ENCODE results near the gene GUCY2F. TPM values are rescaled to one million over a fixed set of nuclear protein-coding genes. Genes with fewer than 3 reads are reported as not detected.

GUCY2F gene
- total and polyA plus RNA-seq, 2 donors (not counting 1 experiment from before 2014, with no cell fraction given): under 0.01 TPM; not detected in 1

GRCh38 chrX:109508915-109509314 lies 27.0 kb upstream of the GUCY2F start:
- Histone ChIP-seq H3K4me1 (ENCODE audit: control insufficient read depth, extremely low read depth, insufficient read depth, low read length) (no peaks in the 10 kb centered on the region), H2AFZ (ENCODE audit: low read length) (no peak overlapping the region), H4K20me1 (ENCODE audit: control insufficient read depth, extremely low read depth, insufficient read depth, low read length) (no peaks in the 10 kb centered on the region), H3K9me3 (ENCODE audit: control insufficient read depth, insufficient read depth, low read depth, low read length) (no peaks in the 10 kb centered on the region), H3K9ac (ENCODE audit: insufficient read depth, low read length) (no peak overlapping the region), H3K27me3 (ENCODE audit: control insufficient read depth, insufficient read depth, low read length) (no peaks in the 10 kb centered on the region), H3K36me3 (ENCODE audit: control insufficient read depth, insufficient read depth, low read length) (no peaks in the 10 kb centered on the region), H3K27ac (ENCODE audit: insufficient read depth, low read length) (no peak overlapping the region), H3K79me2 (ENCODE audit: control insufficient read depth, insufficient read depth, low read length) (no peaks in the 10 kb centered on the region), H3K4me2 (ENCODE audit: extremely low read depth, insufficient read depth, low read length) (no peak overlapping the region), H3K4me3 (replicated peaks in 1 of 4; ENCODE audit: control extremely low read depth in 1 of 4, insufficient read depth in 1 of 4, low read depth in 3 of 4, low read length in 4 of 4) (no peak overlapping the region)
- TF ChIP-seq CTCF (conservative IDR thresholded peaks at IDR 0.05 in 1 of 2, IDR thresholded peaks at IDR 0.05 in 1 of 2; ENCODE audit: low read depth in 1 of 2, low read length in 2 of 2) (no peak), EZH2 (IDR thresholded peaks at IDR 0.05; ENCODE audit: low read length, missing control alignments) (no peak)
- DNase-seq (ENCODE audit: low read depth in 2 of 2): no peak

GRCh38 chrX:109501176-109501575 lies 19.3 kb upstream of the GUCY2F start:
- Histone ChIP-seq H3K27me3 (ENCODE audit: control insufficient read depth, insufficient read depth, low read length) (no peaks in the 10 kb centered on the region), H3K9me3 (ENCODE audit: control insufficient read depth, insufficient read depth, low read depth, low read length) (no peaks in the 10 kb centered on the region), H3K4me1 (ENCODE audit: control insufficient read depth, extremely low read depth, insufficient read depth, low read length) (no peaks in the 10 kb centered on the region), H3K79me2 (ENCODE audit: control insufficient read depth, insufficient read depth, low read length) (no peaks in the 10 kb centered on the region), H3K4me2 (ENCODE audit: extremely low read depth, insufficient read depth, low read length) (no peak overlapping the region), H3K4me3 (replicated peaks in 1 of 4; ENCODE audit: control extremely low read depth in 1 of 4, insufficient read depth in 1 of 4, low read depth in 3 of 4, low read length in 4 of 4) (no peak overlapping the region), H3K9ac (ENCODE audit: insufficient read depth, low read length) (no peak overlapping the region), H3K36me3 (ENCODE audit: control insufficient read depth, insufficient read depth, low read length) (no peaks in the 10 kb centered on the region), H3K27ac (ENCODE audit: insufficient read depth, low read length) (no peak overlapping the region), H4K20me1 (ENCODE audit: control insufficient read depth, extremely low read depth, insufficient read depth, low read length) (no peaks in the 10 kb centered on the region), H2AFZ (ENCODE audit: low read length) (no peak overlapping the region)
- DNase-seq (ENCODE audit: low read depth in 2 of 2): no peak
- TF ChIP-seq CTCF (conservative IDR thresholded peaks at IDR 0.05 in 1 of 2, IDR thresholded peaks at IDR 0.05 in 1 of 2; ENCODE audit: low read depth in 1 of 2, low read length in 2 of 2) (no peak), EZH2 (IDR thresholded peaks at IDR 0.05; ENCODE audit: low read length, missing control alignments) (no peak)

DNA sequence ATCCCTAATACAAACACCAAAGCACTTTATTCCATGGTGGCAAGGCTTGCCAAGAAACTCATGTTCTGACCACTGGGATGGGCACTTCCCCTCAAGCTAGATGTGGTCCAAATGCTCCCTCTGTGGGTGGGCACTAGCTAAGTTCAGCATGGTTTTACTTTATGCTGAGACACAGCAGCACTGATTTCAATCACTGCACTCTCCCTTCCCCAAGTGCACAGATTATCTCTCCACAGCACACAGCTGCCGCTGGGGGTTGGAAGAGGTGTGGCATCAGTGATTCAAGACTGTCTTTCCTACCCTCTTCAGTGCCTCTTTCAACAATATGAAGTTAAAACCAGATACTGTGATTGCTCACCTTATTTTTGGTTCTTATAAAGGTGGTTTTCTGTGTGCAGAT lies 16.5 kb upstream of the GUCY2F start:
- H3K9me3 ChIP-seq (ENCODE audit: control insufficient read depth, insufficient read depth, low read depth, low read length): no peaks in the 10 kb centered on the region
- H3K4me1 ChIP-seq (ENCODE audit: control insufficient read depth, extremely low read depth, insufficient read depth, low read length): no peaks in the 10 kb centered on the region
- no peak for TF ChIP-seq EZH2 (IDR thresholded peaks at IDR 0.05; ENCODE audit: low read length, missing control alignments)
- TF ChIP-seq CTCF (conservative IDR thresholded peaks at IDR 0.05 in 1 of 2, IDR thresholded peaks at IDR 0.05 in 1 of 2; ENCODE audit: low read depth in 1 of 2, low read length in 2 of 2): no peak
- H3K4me3 ChIP-seq (replicated peaks in 1 of 4; ENCODE audit: control extremely low read depth in 1 of 4, insufficient read depth in 1 of 4, low read depth in 3 of 4, low read length in 4 of 4): no peak overlapping the region
- H3K4me2 ChIP-seq (ENCODE audit: extremely low read depth, insufficient read depth, low read length): no peak overlapping the region
- H3K27me3 ChIP-seq (ENCODE audit: control insufficient read depth, insufficient read depth, low read length): no peaks in the 10 kb centered on the region
- no peaks in the 10 kb centered on the region for H3K36me3 ChIP-seq (ENCODE audit: control insufficient read depth, insufficient read depth, low read length)
- H3K9ac ChIP-seq (ENCODE audit: insufficient read depth, low read length): no peak overlapping the region
- H4K20me1 ChIP-seq (ENCODE audit: control insufficient read depth, extremely low read depth, insufficient read depth, low read length): no peaks in the 10 kb centered on the region
- H3K27ac ChIP-seq (ENCODE audit: insufficient read depth, low read length): no peak overlapping the region
- DNase-seq (ENCODE audit: low read depth in 2 of 2): no peak
- no peaks in the 10 kb centered on the region for H3K79me2 ChIP-seq (ENCODE audit: control insufficient read depth, insufficient read depth, low read length)
- H2AFZ ChIP-seq (ENCODE audit: low read length): no peak overlapping the region
